Common myeloid progenitor, CD34-positive (primary cell): ENCODE measurements around the gene ATF7.
"Not testable (repeated sequence)": the region's sequence is repeated elsewhere in the genome, so short reads cannot be mapped to it uniquely, and the experiment has no call there.

ENCODE experiments used
- CTCF ChIA-PET: fragments of 350-600 bp; sonication (Branson Sonifier 250); formaldehyde crosslinking; loops from one replicate; lab custom pipeline; 2021; ENCODE audit warnings: antibody characterized with exemption; lab: Charles Lee
- POLR2A ChIA-PET: fragments of 350-600 bp; sonication (Branson Sonifier 250); formaldehyde crosslinking; loops from one replicate; lab custom pipeline; 2021; ENCODE audit warnings: antibody characterized with exemption; lab: Charles Lee
- DNase-seq, 3 donors: peaks; one replicate each; pipeline versions ENCODE4 v3.0.0 to v3.0.0-alpha.2; 2013
- H3K27ac ChIP-seq, 2 experiments: 1 replicate in 1 of 2; 2 replicates in 1 of 2; pipeline ENCODE4 v1.7.0; 2013; ENCODE audit warnings: inconsistent platforms in 2 of 2, low read length in 2 of 2, mild to moderate bottlenecking in 2 of 2, low read depth in 1 of 2, moderate library complexity in 1 of 2; ENCODE audit not compliant: severe bottlenecking in 2 of 2, insufficient read depth in 1 of 2, poor library complexity in 1 of 2
- H3K27me3 ChIP-seq, 5 experiments: replicated peaks in 2 of 5; 1 replicate in 3 of 5; 2 replicates in 2 of 5; pipeline versions ENCODE4 v1.6.1 to v1.7.0; 2013; ENCODE audit warnings: low read length in 4 of 5, mild to moderate bottlenecking in 2 of 5, moderate library complexity in 2 of 5, inconsistent platforms in 1 of 5; ENCODE audit not compliant: insufficient read depth in 5 of 5, control insufficient read depth in 4 of 5
- H3K36me3 ChIP-seq, 4 experiments: 1 replicate in 2 of 4; 2 replicates in 2 of 4; pipeline versions ENCODE4 v1.6.1 to v1.7.0; 2013; ENCODE audit warnings: low read length in 3 of 4, control low read depth in 1 of 4, mild to moderate bottlenecking in 1 of 4; ENCODE audit not compliant: control insufficient read depth in 4 of 4, insufficient read depth in 4 of 4
- H3K4me1 ChIP-seq, 4 experiments: 1 replicate in 3 of 4; 2 replicates in 1 of 4; pipeline versions ENCODE4 v1.6.1 to v1.7.1; 2013; ENCODE audit warnings: low read length in 3 of 4, mild to moderate bottlenecking in 3 of 4, control low read depth in 1 of 4, inconsistent platforms in 1 of 4, moderate library complexity in 1 of 4; ENCODE audit not compliant: control insufficient read depth in 4 of 4, insufficient read depth in 4 of 4; ENCODE audit errors: control extremely low read depth in 1 of 4
- H3K4me3 ChIP-seq, 7 experiments: 1 replicate in 4 of 7; 2 replicates in 3 of 7; pipeline versions ENCODE4 v1.5.1 to v1.7.0; 2013; ENCODE audit warnings: mild to moderate bottlenecking in 7 of 7, low read length in 6 of 7, moderate library complexity in 6 of 7, inconsistent platforms in 2 of 7, low read depth in 2 of 7, control low read depth in 1 of 7; ENCODE audit not compliant: insufficient read depth in 4 of 7, control insufficient read depth in 1 of 7; ENCODE audit errors: extremely low read depth in 1 of 7
- H3K9me3 ChIP-seq, 5 experiments: 1 replicate in 4 of 5; 2 replicates in 1 of 5; pipeline versions ENCODE4 v1.6.1 to v1.7.1; 2013; ENCODE audit warnings: low read length in 4 of 5, mild to moderate bottlenecking in 2 of 5, inconsistent platforms in 1 of 5, low read depth in 1 of 5, moderate library complexity in 1 of 5; ENCODE audit not compliant: control insufficient read depth in 4 of 5, insufficient read depth in 2 of 5; ENCODE audit errors: control extremely low read depth in 1 of 5
- WGBS: methylation state at CpG from one replicate; pipeline ENCODE4 v1.1.5; 2013; ENCODE audit not compliant: insufficient coverage; 5-methylcytosine and 5-hydroxymethylcytosine counted together

ATF7 gene

DNA sequence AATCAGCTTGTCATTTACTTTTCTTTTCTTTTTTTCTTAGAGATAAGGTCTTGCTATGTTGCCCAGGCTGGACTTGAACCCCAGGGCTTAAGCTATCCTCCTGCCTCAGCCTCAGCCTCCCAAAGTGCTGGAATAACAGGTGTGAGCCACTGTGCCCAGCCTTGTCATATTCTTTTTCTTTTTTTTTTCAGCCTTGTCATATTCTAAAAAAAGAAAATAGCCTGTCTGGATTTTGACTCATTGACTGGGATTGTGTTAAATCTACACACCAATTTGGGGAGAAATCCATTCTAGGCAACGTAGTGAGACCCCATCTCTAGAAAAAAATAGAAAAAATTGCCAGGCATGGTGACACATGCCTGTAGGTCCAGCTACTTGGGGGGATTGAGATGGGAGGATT is 25.6 kb upstream of the ATF7 start:
- no peak overlapping the region for H3K27ac ChIP-seq
- DNase-seq, result no peak
- H3K4me1 ChIP-seq, result no peaks in the 10 kb centered on the region
- 100% methylated on average over 1 of the region's 1 CpG for WGBS
- H3K27me3 ChIP-seq, result no peaks in the 10 kb centered on the region
- H3K4me3 ChIP-seq, result no peak overlapping the region
- POLR2A ChIA-PET, result no interaction called here
- CTCF ChIA-PET, result interaction anchor here (1.1 kb wide), 1 partner anchor 10 kb away, joined by 3 read pairs; no protein-coding TSS in a partner anchor
- H3K9me3 ChIP-seq, result no peaks in the 10 kb centered on the region
- H3K36me3 ChIP-seq, result no peaks in the 10 kb centered on the region

GRCh38 chr12:53646300-53646699 is 20.1 kb upstream of the ATF7 start:
- H3K4me1 ChIP-seq, H3K27ac ChIP-seq, H3K4me3 ChIP-seq, H3K27me3 ChIP-seq, H3K36me3 ChIP-seq, CTCF ChIA-PET, H3K9me3 ChIP-seq, DNase-seq: not testable (repeated sequence)
- POLR2A ChIA-PET, result interaction anchor here (0.6 kb wide), 1 partner anchor 11 kb away, joined by 6 read pairs; no protein-coding TSS in a partner anchor
- 67% methylated on average over 1 of the region's 4 CpGs for WGBS

- POLR2A ChIA-PET, result no interaction called here
- H3K9me3 ChIP-seq, result no peaks in the 10 kb centered on the region
These were observed 19.0 kb upstream of the ATF7 start for GRCh38 chr12:53645165-53645564.

DNA sequence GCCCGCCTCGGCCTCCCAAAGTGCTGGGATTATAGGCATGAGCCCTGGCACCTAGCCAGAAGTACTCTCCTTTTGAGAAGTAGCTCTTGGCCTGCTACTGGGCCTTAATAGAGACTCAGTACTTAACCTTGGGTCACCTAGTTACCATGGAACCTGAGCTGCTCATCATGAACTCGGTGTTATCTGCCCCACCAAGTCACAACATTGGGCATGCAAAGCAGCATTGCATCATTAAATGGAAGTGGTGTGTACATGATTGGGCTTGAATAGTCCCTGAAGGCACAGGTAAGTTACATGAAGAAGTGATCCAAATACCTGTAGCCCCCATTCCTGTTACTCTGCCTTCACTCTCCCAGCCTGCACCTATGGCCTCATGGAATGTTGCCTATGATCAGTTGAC is 18.0 kb upstream of the ATF7 start:
- H3K27ac ChIP-seq, result no peak overlapping the region
- ChIA-PET CTCF (interaction anchor here (0.9 kb wide), 1 partner anchor 99 kb away, joined by 3 read pairs; no protein-coding TSS in a partner anchor), POLR2A (no interaction called here)
- no peaks in the 10 kb centered on the region for H3K36me3 ChIP-seq
- H3K9me3 ChIP-seq, result no peaks in the 10 kb centered on the region
- no peaks in the 10 kb centered on the region for H3K4me1 ChIP-seq
- H3K4me3 ChIP-seq, result no peak overlapping the region
- 100% methylated on average over 2 of the region's 3 CpGs for WGBS
- no peaks in the 10 kb centered on the region for H3K27me3 ChIP-seq
- no peak for DNase-seq

More at GRCh38 chr12:53645165-53645564, 19.0 kb upstream of the ATF7 start:
- Histone ChIP-seq H3K27me3 (no peaks in the 10 kb centered on the region), H3K4me1 (no peaks in the 10 kb centered on the region), H3K36me3 (no peaks in the 10 kb centered on the region), H3K27ac (no peak overlapping the region), H3K4me3 (no peak overlapping the region)
- no peak for DNase-seq
- no CpG with 5 or more reads among the region's 3 CpGs for WGBS
- CTCF ChIA-PET, result no interaction called here

DNA sequence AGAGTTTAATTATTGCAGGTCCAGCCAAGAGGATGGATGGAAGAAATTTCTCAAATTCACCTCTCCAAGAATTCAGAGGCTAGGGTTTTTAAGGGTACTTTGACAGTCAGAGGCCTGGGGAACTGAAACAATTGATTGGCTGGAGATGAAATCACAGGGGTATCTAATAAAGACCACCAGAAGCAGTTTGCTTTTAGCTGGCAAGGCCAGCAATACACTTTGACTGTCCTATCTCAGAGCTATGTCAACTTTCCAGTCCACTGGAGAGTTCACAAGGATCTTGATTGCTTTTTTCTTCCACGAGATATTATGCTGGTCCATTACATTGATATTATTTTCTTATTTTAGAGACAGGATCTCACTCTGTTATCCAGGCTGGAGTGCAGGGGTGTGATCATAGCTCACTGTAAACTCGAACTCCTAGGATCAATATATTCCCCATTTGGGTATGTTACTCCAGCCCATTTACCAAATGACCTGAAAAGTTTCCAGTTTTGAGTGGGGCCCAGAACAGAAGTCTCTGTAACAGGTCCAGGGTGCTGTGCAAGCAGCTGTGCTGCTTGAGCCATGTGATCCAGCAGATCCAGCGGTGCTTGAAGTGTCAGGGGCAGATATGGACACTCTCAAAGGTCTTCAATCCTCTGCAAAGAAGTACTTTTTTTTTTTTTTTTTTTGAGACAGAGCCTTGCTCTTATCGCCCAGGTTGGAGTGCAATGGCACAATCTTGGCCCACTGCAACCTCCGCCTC is 17.2 kb upstream of the ATF7 start:
- Histone ChIP-seq H3K9me3 (no peaks in the 10 kb centered on the region), H3K36me3 (no peaks in the 10 kb centered on the region), H3K4me1 (no peaks in the 10 kb centered on the region), H3K27me3 (no peaks in the 10 kb centered on the region), H3K4me3 (no peak overlapping the region), H3K27ac (no peak overlapping the region)
- 89% methylated on average over 3 of the region's 5 CpGs for WGBS
- ChIA-PET POLR2A (no interaction called here), CTCF (interaction anchor here (0.6 kb wide), 1 partner anchor 803 kb away, joined by 3 read pairs; no protein-coding TSS in a partner anchor)
- no peak for DNase-seq

DNA sequence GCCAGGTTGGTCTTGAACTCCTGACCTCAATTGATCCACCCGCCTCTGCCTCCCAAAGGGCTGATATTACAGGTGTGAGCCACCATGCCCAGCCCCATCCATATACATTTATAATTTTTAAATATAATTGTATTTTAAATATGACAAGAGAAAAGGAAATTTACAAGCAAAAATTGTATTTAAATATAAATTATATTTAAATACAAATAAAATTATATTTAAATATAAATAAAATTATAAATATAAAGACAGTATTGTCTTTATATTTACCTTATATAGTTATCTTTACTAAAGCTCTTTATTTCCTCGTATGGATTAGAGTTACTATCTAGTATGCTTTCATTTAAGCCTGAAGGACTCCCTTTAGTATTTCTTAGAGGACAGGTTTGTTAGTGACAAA is 11.9 kb upstream of the ATF7 start:
- Histone ChIP-seq H3K4me3 (no peak overlapping the region), H3K4me1 (no peaks in the 10 kb centered on the region), H3K36me3 (no peaks in the 10 kb centered on the region), H3K9me3 (no peaks in the 10 kb centered on the region), H3K27ac (no peak overlapping the region), H3K27me3 (no peaks in the 10 kb centered on the region)
- POLR2A ChIA-PET, result no interaction called here
- WGBS, result no CpG with 5 or more reads among the region's 2 CpGs
- no peak for DNase-seq
- CTCF ChIA-PET, result no interaction called here

GRCh38 chr12:53636641-53637040 is 10.5 kb upstream of the ATF7 start:
- no peak overlapping the region for H3K4me3 ChIP-seq
- no peaks in the 10 kb centered on the region for H3K9me3 ChIP-seq
- H3K4me1 ChIP-seq, result no peaks in the 10 kb centered on the region
- H3K36me3 ChIP-seq, result no peaks in the 10 kb centered on the region
- no peak overlapping the region for H3K27ac ChIP-seq
- 83% methylated on average over 1 of the region's 2 CpGs for WGBS
- no peaks in the 10 kb centered on the region for H3K27me3 ChIP-seq
- CTCF ChIA-PET, result interaction anchor here (1.0 kb wide), 1 partner anchor 10 kb away, joined by 3 read pairs; no protein-coding TSS in a partner anchor
- POLR2A ChIA-PET, result no interaction called here
- no peak for DNase-seq
